NT2/D1 (cell line): ENCODE results near the gene JARID2.
A peak's percentile ranks its signal among the peaks of the same experiment; 100 is the strongest.

ENCODE experiments used
- DNase-seq: peaks from one replicate; pipeline ENCODE4 v3.0.0-alpha.2; 2011; ENCODE audit warnings: low read depth, low spot score
- H3K27me3 ChIP-seq: 2 replicates; pipeline ENCODE4 v1.6.0; 2011; ENCODE audit warnings: mild to moderate bottlenecking; ENCODE audit not compliant: insufficient read length, insufficient read depth
- H3K36me3 ChIP-seq: 2 replicates; pipeline ENCODE4 v1.6.1; 2011; ENCODE audit warnings: mild to moderate bottlenecking, low read length, mixed read lengths; ENCODE audit not compliant: insufficient read depth, insufficient read length
- H3K4me1 ChIP-seq: 2 replicates; pipeline ENCODE4 v1.5.1; 2011; ENCODE audit not compliant: insufficient read depth, insufficient read length
- H3K4me3 ChIP-seq: 2 replicates; pipeline ENCODE4 v1.5.1; 2011; ENCODE audit warnings: low read depth; ENCODE audit not compliant: insufficient read length
- H3K9ac ChIP-seq: 2 replicates; pipeline ENCODE4 v1.6.0; 2011; ENCODE audit warnings: low read depth; ENCODE audit not compliant: insufficient read length
- H3K9me3 ChIP-seq: 2 replicates; pipeline ENCODE4 v1.5.1; 2011; ENCODE audit warnings: mild to moderate bottlenecking, low read length; ENCODE audit not compliant: insufficient read depth
- SUZ12 ChIP-seq: IDR thresholded peaks from 2 replicates; pipeline ENCODE4 v1.6.1; 2011; ENCODE audit not compliant: insufficient read length, insufficient read depth; ENCODE audit errors: extremely low read depth
- YY1 ChIP-seq: IDR thresholded peaks from 2 replicates; pipeline ENCODE4 v1.6.1; 2011; ENCODE audit not compliant: insufficient read length, insufficient read depth
- ZNF274 ChIP-seq: IDR thresholded peaks from 2 replicates; pipeline ENCODE4 v1.6.1; 2011; ENCODE audit warnings: mild to moderate bottlenecking, low read depth, low read length

Gene JARID2

GRCh38 chr6:15386110-15386755, 140.4 kb downstream of the JARID2 start:
- no peaks in the 10 kb centered on the region for H3K4me1 ChIP-seq
- no peaks in the 10 kb centered on the region for H3K9me3 ChIP-seq
- no peak overlapping the region for H3K4me3 ChIP-seq
- TF ChIP-seq YY1: no peak
- no peak for TF ChIP-seq ZNF274
- TF ChIP-seq SUZ12: no peak
- DNase-seq: no peak
- no peaks in the 10 kb centered on the region for H3K27me3 ChIP-seq
- no peaks in the 10 kb centered on the region for H3K36me3 ChIP-seq
- H3K9ac ChIP-seq: no peak overlapping the region

- no peak for TF ChIP-seq ZNF274
- TF ChIP-seq YY1: no peak
- TF ChIP-seq SUZ12: no peak
- no peaks in the 10 kb centered on the region for H3K4me1 ChIP-seq
These were observed 140.9 kb downstream of the JARID2 start for GRCh38 chr6:15386756-15387112.

GRCh38 chr6:15387118-15387517, 141.2 kb downstream of the JARID2 start:
- H3K9me3 ChIP-seq: no peaks in the 10 kb centered on the region
- no peak overlapping the region for H3K9ac ChIP-seq
- no peaks in the 10 kb centered on the region for H3K4me1 ChIP-seq
- H3K4me3 ChIP-seq: no peak overlapping the region
- DNase-seq: no peak
- no peaks in the 10 kb centered on the region for H3K36me3 ChIP-seq
- H3K27me3 ChIP-seq: no peaks in the 10 kb centered on the region
- TF ChIP-seq SUZ12 (no peak), ZNF274 (no peak), YY1 (no peak)

More at GRCh38 chr6:15386756-15387112, 140.9 kb downstream of the JARID2 start:
- Histone ChIP-seq H3K4me3 (no peak overlapping the region), H3K9ac (no peak overlapping the region), H3K27me3 (no peaks in the 10 kb centered on the region), H3K9me3 (no peaks in the 10 kb centered on the region), H3K36me3 (no peaks in the 10 kb centered on the region)
- no peak for DNase-seq

GRCh38 chr6:15389084-15389764, 143.4 kb downstream of the JARID2 start:
- no peaks in the 10 kb centered on the region for H3K36me3 ChIP-seq
- no peak for DNase-seq
- H3K27me3 ChIP-seq: no peaks in the 10 kb centered on the region
- TF ChIP-seq ZNF274: no peak
- TF ChIP-seq YY1: no peak
- TF ChIP-seq SUZ12: no peak
- H3K9me3 ChIP-seq: no peaks in the 10 kb centered on the region
- no peaks in the 10 kb centered on the region for H3K4me1 ChIP-seq
- no peak overlapping the region for H3K9ac ChIP-seq
- H3K4me3 ChIP-seq: no peak overlapping the region

GRCh38 chr6:15389765-15390723, 144.2 kb downstream of the JARID2 start:
- H3K4me3 ChIP-seq: no peak overlapping the region
- no peak overlapping the region for H3K9ac ChIP-seq
- no peaks in the 10 kb centered on the region for H3K36me3 ChIP-seq
- TF ChIP-seq ZNF274 (no peak), YY1 (no peak), SUZ12 (no peak)
- H3K9me3 ChIP-seq: no peaks in the 10 kb centered on the region
- DNase-seq: peak; percentile 9
- H3K27me3 ChIP-seq: no peaks in the 10 kb centered on the region
- no peaks in the 10 kb centered on the region for H3K4me1 ChIP-seq

GRCh38 chr6:15391500-15391899, 145.6 kb downstream of the JARID2 start:
- H3K27me3 ChIP-seq: no peaks in the 10 kb centered on the region
- DNase-seq: no peak
- H3K9ac ChIP-seq: no peak overlapping the region
- H3K4me1 ChIP-seq: no peaks in the 10 kb centered on the region
- H3K4me3 ChIP-seq: no peak overlapping the region
- no peaks in the 10 kb centered on the region for H3K9me3 ChIP-seq
- H3K36me3 ChIP-seq: no peaks in the 10 kb centered on the region
- TF ChIP-seq YY1 (no peak), SUZ12 (no peak), ZNF274 (no peak)
